ENCODE results near the gene ORC5.
"Not testable (repeated sequence)": the region's sequence is repeated elsewhere in the genome, so short reads cannot be mapped to it uniquely, and the experiment has no call there.

The ORC5 gene

DNA sequence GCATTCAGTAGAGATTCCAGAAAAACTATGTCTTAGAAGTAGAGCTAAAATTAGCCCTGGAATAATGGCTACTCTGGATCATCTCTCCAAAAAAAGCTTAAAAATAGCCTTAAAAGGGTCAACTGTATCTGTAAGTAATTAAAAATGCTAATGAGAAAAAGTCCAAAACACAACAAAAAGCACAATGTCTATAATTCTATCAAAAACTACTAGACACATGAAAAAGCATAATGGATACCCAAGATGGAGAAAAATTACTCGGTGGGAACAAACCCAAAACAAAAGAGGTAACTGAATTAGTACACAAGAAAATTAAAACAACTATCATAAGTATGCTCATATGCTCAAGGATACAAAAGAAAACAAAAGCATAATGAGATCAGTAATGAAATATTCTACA is 15.4 kb downstream of the ORC5 start:
- DNase-seq, result no peak

DNA sequence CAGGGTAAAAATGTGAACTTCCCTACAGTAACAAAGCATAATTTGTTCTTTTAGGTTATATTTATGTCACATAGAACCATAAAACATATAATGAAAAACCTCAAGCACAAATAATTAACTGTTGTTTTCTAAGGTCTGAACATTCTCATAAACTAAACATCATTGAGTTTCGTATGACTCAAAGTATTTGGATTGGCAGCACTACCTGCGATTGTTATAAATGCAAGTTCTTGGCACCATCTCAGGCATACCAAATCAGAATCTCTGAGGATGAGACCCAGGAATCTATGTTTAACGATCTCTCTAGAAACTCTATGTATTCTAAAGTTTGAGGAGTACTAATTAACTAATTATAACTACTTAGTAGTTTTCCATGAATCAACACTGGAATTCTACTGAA is 22.5 kb downstream of the ORC5 start:
- no peak for DNase-seq

DNA sequence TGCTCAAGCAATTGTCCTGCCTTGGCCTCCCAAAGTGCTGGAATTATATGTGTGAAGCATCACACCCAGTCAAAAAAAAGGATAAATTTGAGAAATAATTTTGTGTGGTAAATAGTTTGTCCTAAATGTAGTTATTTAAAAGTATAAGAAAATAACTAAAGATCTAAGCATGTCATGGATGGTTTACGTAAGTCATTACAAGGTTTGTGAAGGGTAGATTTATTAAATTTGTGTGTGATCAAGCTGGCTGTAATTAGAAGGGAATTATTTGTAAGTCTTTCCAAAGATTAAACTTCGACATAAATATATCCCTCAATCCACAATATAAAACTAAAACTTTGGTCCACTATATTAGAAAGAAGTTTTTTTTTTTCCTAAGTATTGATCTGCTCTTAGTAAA is 28.6 kb downstream of the ORC5 start:
- DNase-seq, result no peak

DNA sequence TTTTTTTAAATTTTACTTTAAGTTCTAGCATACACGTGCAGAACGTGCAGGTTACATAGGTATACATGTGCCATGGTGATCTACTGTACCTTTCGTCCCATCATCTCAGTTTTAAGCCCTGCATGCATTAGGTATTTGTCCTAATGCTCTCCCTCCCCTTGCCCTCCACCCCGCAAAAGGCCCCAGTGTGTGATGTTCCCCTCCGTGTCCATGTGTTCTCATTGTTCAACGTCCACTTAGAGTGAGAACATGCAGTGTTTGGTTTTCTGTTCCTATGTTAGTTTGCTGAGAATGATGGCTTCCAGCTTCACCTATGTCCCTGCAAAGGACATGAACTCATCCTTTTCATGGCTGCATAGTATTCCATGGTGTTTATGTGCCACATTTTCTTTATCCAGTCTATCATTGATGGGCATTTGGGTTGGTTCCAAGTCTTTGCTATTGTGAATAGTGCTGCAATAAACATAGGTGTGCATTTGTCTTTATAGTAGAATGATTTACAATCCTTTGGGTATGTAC is 30.2 kb downstream of the ORC5 start:
- not testable (repeated sequence) for DNase-seq

DNA sequence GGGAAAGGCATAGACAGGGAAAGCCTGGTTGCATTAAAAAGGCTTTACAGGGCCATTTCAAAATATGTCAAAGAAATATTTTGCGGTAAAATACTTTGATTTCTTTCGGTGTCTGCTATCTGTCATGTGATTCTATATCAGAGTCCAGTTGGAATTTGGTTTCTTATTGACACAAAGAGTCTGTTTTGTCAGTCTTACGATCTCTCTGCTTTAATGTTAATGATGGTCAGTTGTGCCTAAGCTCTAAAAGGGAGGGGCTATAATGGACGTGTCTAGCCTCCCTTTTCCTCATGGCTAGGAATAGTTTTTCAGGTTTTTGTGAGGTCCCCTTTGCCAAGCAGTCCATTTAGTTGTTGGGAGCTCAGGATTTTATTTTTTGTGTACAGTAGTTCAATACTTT is 31.5 kb downstream of the ORC5 start:
- no peak for DNase-seq

DNA sequence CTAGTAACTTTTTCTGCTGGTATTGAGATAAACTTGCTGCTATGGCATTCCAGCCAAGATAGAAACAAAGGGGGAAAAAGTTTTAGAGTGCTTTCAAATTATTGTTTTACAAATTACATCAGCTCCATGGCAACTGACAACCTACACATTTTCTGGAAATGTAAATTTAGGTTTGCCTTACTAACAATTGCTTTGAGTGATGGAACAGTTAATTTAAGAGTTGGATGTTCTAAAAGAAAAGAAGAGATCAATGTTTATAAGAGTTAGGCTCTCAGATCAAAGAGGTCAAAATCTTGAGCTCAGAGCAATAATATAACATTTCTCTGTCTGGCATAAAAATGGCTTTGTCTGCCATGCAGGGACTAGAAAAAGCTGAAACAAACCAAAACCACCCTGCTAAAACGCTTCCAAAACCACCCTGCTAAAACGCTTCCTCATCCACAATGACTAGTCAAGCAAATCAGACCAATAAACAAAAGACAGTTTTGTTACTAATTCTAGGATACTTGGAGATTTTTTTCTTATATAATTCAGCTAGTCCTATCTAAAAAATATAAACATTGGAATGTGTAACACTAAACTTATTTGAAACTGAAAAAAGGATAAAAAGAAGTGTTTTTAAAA is 32.3 kb downstream of the ORC5 start:
- no peak for DNase-seq

DNA sequence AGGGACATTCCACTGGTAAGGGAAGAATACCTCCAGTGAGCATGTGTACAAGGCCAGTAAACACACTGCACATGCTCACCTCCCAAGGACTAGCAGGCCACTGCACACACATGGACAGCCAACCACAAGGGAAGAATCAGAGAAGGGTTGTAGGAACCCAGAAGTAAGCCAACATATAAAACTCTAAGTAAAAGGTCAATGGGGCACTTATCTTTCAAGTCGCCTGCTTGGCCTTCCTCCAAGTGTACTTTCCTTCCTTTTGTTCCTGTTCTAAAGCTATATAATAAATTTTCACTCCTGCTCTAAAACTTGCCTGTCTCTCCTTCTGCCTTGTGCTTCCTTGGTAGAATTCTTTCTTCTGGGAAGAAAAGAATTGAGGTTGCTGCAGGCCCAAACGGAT is 33.0 kb downstream of the ORC5 start:
- DNase-seq, result no peak

DNA sequence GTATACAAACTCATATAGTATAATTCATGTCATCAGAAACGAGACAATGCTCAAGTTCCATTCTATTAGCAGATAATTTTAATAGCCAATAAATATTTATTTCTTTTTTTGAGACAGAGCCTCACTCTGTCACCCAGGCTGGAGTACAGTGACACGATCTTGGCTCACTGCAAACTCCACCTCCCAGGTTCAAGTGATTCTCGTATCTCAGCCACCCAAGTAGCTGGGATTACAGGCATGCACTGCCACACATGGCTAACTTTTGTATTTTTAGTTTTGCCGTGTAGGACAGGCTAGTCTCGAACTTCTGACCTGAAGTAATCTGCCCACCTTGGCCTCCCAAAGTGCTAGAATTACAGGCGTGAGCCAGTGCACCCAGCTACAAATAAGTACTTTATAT is 45.7 kb downstream of the ORC5 start:
- DNase-seq, result no peak

DNA sequence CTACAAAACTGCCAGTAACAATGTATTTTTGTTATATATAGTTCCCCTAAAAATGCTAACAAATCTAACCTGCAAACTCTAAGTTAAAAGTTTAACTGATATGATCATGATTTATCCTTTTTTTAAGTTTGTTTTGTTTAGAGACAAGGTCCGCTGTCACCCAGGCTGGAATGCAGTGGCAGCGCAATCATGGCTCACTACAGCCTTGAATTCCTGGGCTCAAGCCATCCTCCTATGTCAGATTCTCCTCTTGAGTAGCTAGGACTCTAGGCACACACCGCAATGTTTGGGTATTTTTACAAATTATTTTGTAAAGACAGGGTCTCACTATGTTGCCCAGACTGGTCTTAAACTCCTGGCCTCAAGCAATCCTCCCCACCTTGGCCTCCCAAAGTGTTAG is 46.6 kb downstream of the ORC5 start:
- no peak for DNase-seq

DNA sequence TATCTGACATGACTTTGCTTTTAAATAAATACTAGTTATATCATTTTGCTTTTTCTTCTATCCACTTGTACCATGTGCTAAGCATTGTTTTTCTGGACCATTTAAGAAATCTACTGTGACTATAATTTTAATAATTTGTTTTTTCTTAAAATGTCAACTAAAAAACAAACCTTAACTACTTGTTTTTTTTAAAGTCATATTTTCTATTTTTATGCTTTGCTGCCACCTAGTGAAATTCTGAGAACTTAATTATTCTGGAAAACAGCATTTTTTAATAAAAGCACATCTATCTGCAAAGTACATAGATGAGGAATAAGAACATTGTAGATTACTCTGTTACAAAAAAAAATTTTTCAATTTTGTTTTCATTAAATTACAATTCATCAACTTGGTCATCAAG is 47.4 kb downstream of the ORC5 start:
- no peak for DNase-seq

DNA sequence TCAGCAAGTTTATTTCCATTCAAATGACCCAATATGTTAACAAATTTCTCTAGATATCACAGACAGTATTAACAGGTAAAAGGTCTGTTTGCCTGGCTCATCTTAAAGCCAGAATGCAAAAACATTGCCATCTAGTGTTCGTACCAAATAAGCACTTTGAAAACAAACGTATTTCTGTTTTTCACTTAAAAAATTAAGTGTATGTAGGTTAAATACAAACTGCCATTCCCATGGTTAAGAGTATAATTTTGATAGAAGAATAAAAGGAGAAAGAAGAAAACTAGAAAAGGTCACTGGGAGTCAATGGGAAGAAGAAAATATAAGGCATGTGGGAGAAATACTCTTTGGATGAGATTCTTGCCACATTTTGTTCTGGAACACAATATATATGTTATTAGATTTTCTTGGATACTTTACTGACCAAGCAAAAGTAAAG is 51.0 kb downstream of the ORC5 start:
- peak in 1 of 56 donors; percentile 8 for DNase-seq

DNA sequence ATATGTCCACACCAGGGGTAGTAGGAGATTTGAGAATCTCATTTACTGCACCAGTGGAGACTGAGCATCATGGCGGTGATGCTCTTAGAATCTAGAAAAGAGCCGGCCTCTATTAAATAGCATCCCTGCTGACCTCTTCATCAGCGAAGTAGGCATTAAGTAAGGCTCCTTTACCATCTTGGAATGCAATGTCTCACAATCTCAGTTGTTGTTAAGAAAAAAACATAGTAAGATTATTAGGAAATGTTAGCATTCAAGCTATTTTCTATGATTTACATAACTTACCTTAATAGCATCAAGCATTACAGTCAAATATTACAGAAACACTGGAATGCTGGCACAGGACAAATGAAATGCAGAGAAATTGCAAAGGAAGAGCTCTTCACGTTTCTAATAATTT is 54.5 kb downstream of the ORC5 start:
- DNase-seq, result no peak

DNA sequence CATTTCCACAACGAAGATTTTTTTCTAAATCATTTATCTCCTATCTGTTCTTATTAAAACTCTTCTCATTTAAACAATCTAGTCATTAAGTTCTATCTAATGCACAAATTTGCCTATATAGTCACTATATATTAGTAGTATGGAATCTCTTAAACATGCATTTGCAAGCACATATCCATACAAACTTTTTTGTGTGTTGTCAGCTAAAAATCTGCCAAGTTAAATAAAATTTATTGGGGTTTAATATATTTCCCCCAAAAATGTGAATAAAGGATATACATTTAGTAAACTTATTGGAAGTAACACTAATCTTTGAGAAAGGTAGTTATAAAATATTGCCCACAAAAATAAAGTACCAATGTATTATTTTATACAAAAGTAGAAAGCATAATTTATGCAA is 55.3 kb downstream of the ORC5 start:
- DNase-seq, result no peak

DNA sequence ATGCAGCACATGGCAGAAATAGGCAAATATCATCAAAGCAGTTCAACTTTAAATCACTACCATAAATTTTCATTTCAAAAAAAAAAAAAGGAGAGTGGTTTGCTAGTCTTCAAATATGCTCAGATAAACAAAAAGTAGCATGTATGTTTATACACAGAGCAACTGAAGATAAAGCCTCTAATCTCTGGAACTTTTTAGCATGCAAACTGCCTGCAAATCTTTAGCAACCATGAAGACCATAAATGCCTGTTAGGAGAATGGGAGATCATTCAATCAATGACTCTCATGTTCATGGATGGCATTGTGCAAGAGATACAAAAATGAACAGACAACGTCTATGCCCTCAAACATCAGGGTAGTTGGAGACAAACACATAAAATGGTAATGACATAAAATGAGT is 57.3 kb downstream of the ORC5 start:
- no peak for DNase-seq

DNA sequence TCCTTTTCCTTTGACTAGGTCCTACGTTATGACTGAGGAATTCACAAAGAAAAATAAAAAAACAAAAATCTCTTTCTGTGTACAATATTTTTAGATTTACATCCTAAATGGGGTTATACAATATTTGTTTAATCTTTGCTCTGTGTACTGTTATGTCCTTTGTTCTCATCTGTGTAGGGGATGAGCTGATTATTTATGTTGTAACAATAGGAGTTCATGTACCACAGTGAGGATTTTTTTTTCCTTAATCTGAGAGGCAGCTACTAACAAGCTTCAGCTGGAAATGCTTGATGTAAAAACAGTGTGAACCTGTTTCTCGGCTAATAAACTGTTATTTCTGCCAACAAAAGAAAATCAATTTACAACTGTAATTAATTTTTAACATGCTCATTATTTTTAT is 58.0 kb downstream of the ORC5 start:
- DNase-seq, result no peak

DNA sequence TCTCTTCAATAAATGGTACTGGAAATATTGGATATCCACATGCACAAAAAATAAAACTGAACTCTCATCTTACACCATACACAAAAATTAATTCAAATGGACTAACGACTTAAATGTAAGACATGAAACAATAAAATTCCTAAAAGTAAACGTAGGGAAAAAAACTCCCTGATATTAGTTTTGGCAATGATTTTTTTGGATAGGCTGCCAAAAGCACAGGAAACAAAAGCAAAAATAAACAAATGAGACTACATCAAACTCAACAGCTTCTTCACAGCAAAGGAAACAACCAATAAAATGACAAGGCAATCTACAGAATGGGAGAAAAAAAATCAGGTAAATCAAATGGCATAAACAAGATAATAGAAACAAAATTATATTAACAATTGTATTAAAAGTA is 65.7 kb downstream of the ORC5 start:
- DNase-seq, result no peak

DNA sequence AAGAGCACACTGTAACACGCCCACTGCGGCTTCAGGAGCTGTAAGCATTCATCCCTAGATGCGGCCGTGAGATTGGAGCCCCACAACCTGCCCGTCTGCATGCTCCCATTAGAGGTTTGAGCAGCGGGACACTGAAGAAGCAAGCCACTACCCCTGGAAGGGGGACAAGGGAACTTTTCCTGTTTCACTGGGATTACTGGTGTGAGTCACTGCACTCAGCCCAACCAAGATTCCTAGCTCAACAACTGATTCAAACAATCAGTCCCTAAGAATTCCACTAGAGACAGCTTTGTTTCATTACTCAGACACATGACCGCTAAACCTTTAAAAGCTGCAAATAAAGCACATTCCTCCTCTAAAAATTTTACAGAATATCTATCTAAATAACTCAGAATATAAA is 69.8 kb downstream of the ORC5 start:
- no peak for DNase-seq

DNA sequence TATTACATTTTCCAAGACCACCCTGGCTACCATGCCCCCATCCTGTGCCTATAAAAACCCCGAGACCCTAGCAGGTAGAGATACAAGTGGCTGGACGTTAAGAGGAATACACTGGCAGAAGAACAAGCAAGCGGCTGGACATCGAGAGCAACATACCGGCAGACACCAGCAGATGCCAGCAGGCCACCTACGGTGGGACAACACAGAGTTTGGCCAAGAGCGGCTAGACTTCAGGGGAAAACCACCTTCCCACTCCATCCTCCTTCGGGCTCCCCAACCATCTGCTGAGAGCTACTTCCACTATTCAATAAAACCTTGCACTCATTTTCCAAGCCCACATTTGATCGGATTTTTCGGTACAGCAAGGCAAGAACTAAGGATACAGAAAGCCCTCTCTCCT is 70.3 kb downstream of the ORC5 start:
- no peak for DNase-seq

DNA sequence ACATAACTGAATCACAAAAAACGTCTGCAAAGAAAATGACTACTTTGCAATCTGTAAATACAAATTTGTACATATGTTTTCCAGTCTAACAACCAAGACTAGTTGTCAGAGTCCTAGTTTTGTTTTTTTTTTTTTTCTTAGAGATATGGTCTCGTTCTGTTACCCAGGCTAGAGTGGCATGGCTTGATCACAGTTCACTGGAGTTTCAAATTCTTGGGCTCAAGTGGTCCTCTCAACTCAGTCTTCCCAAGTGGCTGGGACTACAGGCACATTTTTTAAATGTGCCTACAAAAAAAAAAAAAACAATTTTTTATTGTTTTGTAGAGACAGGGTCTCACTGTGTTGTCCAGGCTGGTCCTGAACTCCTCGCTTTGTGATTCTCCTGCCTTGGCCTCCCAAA is 70.8 kb downstream of the ORC5 start:
- DNase-seq, result no peak

DNA sequence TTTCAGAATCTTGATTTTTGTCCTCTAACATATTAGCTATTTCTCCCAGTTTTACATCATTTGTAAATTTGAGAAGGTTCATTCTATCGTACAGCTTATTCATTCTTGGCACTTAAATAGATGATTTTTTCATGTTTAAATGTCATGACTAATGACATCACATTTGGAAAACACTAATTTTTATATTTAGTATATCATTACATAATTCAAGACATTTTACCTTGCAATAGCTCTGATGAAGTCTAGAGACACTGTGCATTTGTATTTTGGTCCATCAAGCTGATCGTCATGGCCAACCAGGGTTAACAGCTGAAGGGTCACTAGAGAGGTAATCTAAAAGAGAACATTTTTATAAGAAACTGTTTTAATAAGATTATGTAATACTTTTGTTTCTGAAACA is 71.3 kb downstream of the ORC5 start:
- DNase-seq, result no peak

DNA sequence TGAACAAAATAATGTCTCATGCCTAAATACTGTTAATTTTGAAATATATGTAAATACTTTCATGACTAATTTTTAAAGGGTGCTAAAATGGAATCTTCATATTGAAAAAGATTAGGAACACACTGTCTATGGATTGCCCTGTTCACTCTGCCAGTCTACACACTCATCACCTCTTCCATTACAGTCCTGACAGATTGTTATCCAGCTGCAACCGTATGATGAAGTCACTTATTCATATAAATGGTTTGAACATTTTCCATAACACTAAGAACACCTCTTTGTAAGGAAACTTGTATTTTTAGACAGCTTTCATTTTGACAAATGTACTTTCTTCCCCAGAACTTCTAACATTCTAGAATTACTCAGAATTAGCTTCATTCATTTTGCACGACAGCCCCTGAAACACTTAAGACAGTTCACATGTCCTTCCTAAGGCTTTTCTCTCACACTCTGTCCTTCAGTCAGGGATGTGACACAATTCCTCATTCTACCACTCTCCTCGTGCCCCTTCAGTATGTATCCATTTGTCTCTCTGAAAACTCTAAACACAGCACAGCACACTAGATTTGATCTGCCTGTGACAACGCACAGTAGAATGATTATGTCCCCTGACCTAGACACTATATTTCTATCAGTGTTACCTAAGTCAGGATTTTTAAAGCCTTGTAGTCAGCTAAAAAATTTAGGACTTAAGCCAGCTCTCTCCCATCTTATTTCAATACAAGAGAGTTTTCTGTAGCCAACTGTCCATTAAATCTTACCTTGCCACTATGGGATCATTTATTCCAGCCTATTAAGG is 71.9 kb downstream of the ORC5 start:
- no peak for DNase-seq

DNA sequence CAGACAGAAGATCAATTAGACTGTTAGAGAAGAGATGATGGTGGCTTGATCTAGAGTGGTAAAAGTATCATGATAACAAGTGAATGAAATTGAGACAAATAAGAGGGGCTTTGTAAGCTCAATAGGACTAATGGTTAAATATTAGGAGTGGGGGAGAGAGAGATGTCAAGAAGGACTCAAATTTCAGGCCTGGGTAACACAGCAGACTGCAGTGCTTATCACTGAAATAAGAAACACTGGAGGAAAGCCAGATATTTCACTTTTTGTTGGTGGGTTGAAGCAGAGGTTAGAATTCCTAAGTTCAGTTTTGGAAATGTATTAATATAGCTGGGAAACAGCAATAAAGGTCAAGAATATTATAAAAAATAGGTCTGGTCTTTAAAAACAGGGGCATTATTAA is 74.6 kb downstream of the ORC5 start:
- DNase-seq, result no peak

DNA sequence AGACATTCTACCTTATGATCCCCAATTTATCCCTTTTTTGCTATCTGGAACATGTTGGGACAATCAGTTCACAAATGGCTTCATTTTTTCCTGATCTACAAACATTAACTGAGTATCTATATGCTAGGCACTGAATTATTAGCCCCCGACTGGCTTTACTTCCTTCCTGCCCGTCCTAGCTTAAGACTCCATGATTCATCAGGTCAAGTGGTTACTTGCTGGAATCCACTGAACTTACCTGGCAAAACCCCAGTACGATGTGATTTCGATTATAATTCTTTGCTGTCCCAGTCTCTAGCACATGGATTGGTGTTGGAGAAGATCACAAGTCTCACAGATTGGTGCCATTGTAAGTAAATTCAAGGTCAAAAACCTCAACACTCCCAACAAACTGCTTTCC is 77.1 kb downstream of the ORC5 start:
- DNase-seq, result no peak
